SK-N-SH treated with all-trans-retinoic acid at 6 μM for 48 hours (cell line): ENCODE data around the gene TBC1D4.

Source experiments
- ATAC-seq: fragments of 200-7000 bp; cut with Tn5 transposase; 3 replicates; pipeline ENCODE4 v1.9.1; 2020; ENCODE audit warnings: mild to moderate bottlenecking, moderate library complexity
- ARNTL ChIP-seq: fragments of 450-650 bp; formaldehyde crosslinking; IDR thresholded peaks from 2 replicates; pipeline ENCODE4 v1.5.0; 2020; ENCODE audit warnings: low read depth, mild to moderate bottlenecking, moderate library complexity, borderline replicate concordance
- BACH2 ChIP-seq: fragments of 250-450 bp; sonication (Bioruptor Pico); IDR thresholded peaks from 2 replicates; pipeline ENCODE4 v1.9.0; 2021; ENCODE audit warnings: mild to moderate bottlenecking, borderline replicate concordance
- CREB5 ChIP-seq: fragments of 250-450 bp; sonication (Bioruptor Pico); IDR thresholded peaks from 2 replicates; pipeline ENCODE4 v1.5.1; 2020; ENCODE audit warnings: low read depth, mild to moderate bottlenecking, moderate library complexity
- CSDC2 ChIP-seq: fragments of 250-450 bp; sonication (Bioruptor Pico); IDR thresholded peaks from 2 replicates; pipeline ENCODE4 v1.5.0; 2020; ENCODE audit warnings: mild to moderate bottlenecking, moderate library complexity
- ESRRG ChIP-seq: fragments of 250-450 bp; sonication (Bioruptor Pico); IDR thresholded peaks from 2 replicates; pipeline ENCODE4 v1.6.1; 2021; ENCODE audit warnings: mild to moderate bottlenecking
- GLIS3 ChIP-seq: fragments of 250-450 bp; sonication (Bioruptor Pico); IDR thresholded peaks from 2 replicates; pipeline ENCODE4 v1.5.0; 2020; ENCODE audit warnings: mild to moderate bottlenecking, moderate library complexity
- ISL1 ChIP-seq: fragments of 250-450 bp; sonication (Bioruptor Pico); IDR thresholded peaks from 2 replicates; pipeline ENCODE4 v2.1.2; 2022; ENCODE audit warnings: mild to moderate bottlenecking, moderate library complexity
- OSR1 ChIP-seq: fragments of 250-450 bp; sonication (Bioruptor Pico); IDR thresholded peaks from 2 replicates; pipeline ENCODE4 v1.8.0; 2022; ENCODE audit warnings: moderate library complexity, mild to moderate bottlenecking, inconsistent platforms
- PATZ1 ChIP-seq: fragments of 250-450 bp; sonication (Bioruptor Pico); IDR thresholded peaks from 2 replicates; pipeline ENCODE4 v1.8.0; 2020; ENCODE audit warnings: mild to moderate bottlenecking, moderate library complexity, borderline replicate concordance
- POU6F1 ChIP-seq: fragments of 250-450 bp; sonication (Bioruptor Pico); IDR thresholded peaks from 2 replicates; pipeline ENCODE4 v1.8.0; 2021; ENCODE audit warnings: low read depth, mild to moderate bottlenecking, moderate library complexity, borderline replicate concordance
- PPARA ChIP-seq: fragments of 250-450 bp; sonication (Bioruptor Pico); IDR thresholded peaks from 2 replicates; pipeline ENCODE4 v1.5.0; 2020; ENCODE audit warnings: mild to moderate bottlenecking, borderline replicate concordance
- SNAI2 ChIP-seq: fragments of 250-450 bp; sonication (Bioruptor Pico); IDR thresholded peaks from 2 replicates; pipeline ENCODE4 v1.5.0; 2020; ENCODE audit warnings: mild to moderate bottlenecking, moderate library complexity
- TCF4 ChIP-seq: fragments of 250-450 bp; sonication (Bioruptor Pico); IDR thresholded peaks from 2 replicates; pipeline ENCODE4 v1.8.0; 2021; ENCODE audit warnings: mild to moderate bottlenecking, moderate library complexity, borderline replicate concordance
- TOX ChIP-seq: fragments of 250-450 bp; sonication (Bioruptor Pico); IDR thresholded peaks from 2 replicates; pipeline ENCODE4 v1.8.0; 2021; ENCODE audit warnings: mild to moderate bottlenecking, moderate library complexity, borderline replicate concordance
- TSHZ2 ChIP-seq: fragments of 250-450 bp; sonication (Bioruptor Pico); IDR thresholded peaks from 2 replicates; pipeline ENCODE4 v1.5.0; 2020; ENCODE audit warnings: mild to moderate bottlenecking, moderate library complexity
- ZC3H10 ChIP-seq: fragments of 250-450 bp; sonication (Bioruptor Pico); IDR thresholded peaks from 2 replicates; pipeline ENCODE4 v1.5.1; 2021; ENCODE audit warnings: mild to moderate bottlenecking, moderate library complexity
- ZFP3 ChIP-seq: fragments of 250-450 bp; sonication (Bioruptor Pico); IDR thresholded peaks from 2 replicates; pipeline ENCODE4 v1.5.0; 2020; ENCODE audit warnings: mild to moderate bottlenecking, moderate library complexity
- ZFP30 ChIP-seq: fragments of 450-650 bp; formaldehyde crosslinking; IDR thresholded peaks from 2 replicates; pipeline ENCODE4 v1.5.0; 2022; ENCODE audit warnings: mild to moderate bottlenecking, moderate library complexity
- ZNF565 ChIP-seq: fragments of 450-650 bp; formaldehyde crosslinking; conservative IDR thresholded peaks from 2 replicates; pipeline ENCODE4 v1.5.0; 2020; ENCODE audit warnings: low read depth, mild to moderate bottlenecking, moderate library complexity
- ZNF70 ChIP-seq: fragments of 450-650 bp; formaldehyde crosslinking; IDR thresholded peaks from 2 replicates; pipeline ENCODE4 v1.5.0; 2020; ENCODE audit warnings: mild to moderate bottlenecking, moderate library complexity
- ZNF8 ChIP-seq: fragments of 450-650 bp; formaldehyde crosslinking; IDR thresholded peaks from 2 replicates; pipeline ENCODE4 v1.5.0; 2020; ENCODE audit warnings: mild to moderate bottlenecking, moderate library complexity

The TBC1D4 gene

GRCh38 chr13:75418997-75419396 lies 63.0 kb downstream of the TBC1D4 start:
- no peak for TF ChIP-seq ZC3H10 (CRISPR knock-in tag)
- TF ChIP-seq PATZ1 (CRISPR knock-in tag), result no peak
- TF ChIP-seq ZNF565, result no peak
- no peak for TF ChIP-seq TSHZ2 (CRISPR knock-in tag)
- no peak for TF ChIP-seq POU6F1 (CRISPR knock-in tag)
- TF ChIP-seq GLIS3 (CRISPR knock-in tag), result no peak
- no peak for TF ChIP-seq CSDC2 (CRISPR knock-in tag)
- no peak for TF ChIP-seq TCF4
- no peak for TF ChIP-seq OSR1 (CRISPR knock-in tag)

GRCh38 chr13:75418186-75418843 lies 63.7 kb downstream of the TBC1D4 start:
- no peak for ATAC-seq
- no peak for TF ChIP-seq PPARA (CRISPR knock-in tag)
- TF ChIP-seq, all 23 proteins: peak for 0

More at GRCh38 chr13:75418997-75419396, 63.0 kb downstream of the TBC1D4 start:
- no peak for ATAC-seq

- TF ChIP-seq ZNF565 (no peak), ZNF8 (CRISPR knock-in tag) (no peak), TCF4 (no peak), TSHZ2 (CRISPR knock-in tag) (no peak), ZNF70 (no peak), BACH2 (CRISPR knock-in tag) (no peak), GLIS3 (CRISPR knock-in tag) (no peak), ARNTL (CRISPR knock-in tag) (no peak), TOX (no peak), ESRRG (CRISPR knock-in tag) (no peak)
- ATAC-seq, result no peak
Observed at GRCh38 chr13:75417656-75418055, 64.3 kb downstream of the TBC1D4 start.

GRCh38 chr13:75417012-75417384 lies 65.0 kb downstream of the TBC1D4 start:
- no peak for ATAC-seq
- TF ChIP-seq TOX, result no peak
- TF ChIP-seq CREB5, result no peak
- no peak for TF ChIP-seq BACH2 (CRISPR knock-in tag)
- TF ChIP-seq SNAI2, result no peak
- TF ChIP-seq PPARA (CRISPR knock-in tag), result no peak
- TF ChIP-seq ESRRG (CRISPR knock-in tag), result no peak
- no peak for TF ChIP-seq TCF4
- TF ChIP-seq ZNF70, result no peak
- TF ChIP-seq TSHZ2 (CRISPR knock-in tag), result no peak
- no peak for TF ChIP-seq ZC3H10 (CRISPR knock-in tag)
- TF ChIP-seq ZNF565, result no peak
- no peak for TF ChIP-seq ZFP3 (CRISPR knock-in tag)
- TF ChIP-seq ISL1 (CRISPR knock-in tag), result no peak
- no peak for TF ChIP-seq ZFP30 (CRISPR knock-in tag)
- TF ChIP-seq ARNTL (CRISPR knock-in tag), result no peak
